GM12878 (cell line): ENCODE results near the gene C1GALT1C1. TPM values are rescaled to one million over a fixed set of nuclear protein-coding genes. Genes with fewer than 3 reads are reported as not detected.

Experiments used
- ATAC-seq: fragments of 200-7000 bp; cut with Tn5 transposase; 3 replicates; pipeline ENCODE4 v1.9.1; 2020; ENCODE audit warnings: mild to moderate bottlenecking, moderate library complexity
- Bru-seq: library from RNA; stranded (reverse); fragments of 400-500 nt; gene quantifications from one replicate; lab custom pipeline; 2021; lab: Mats Ljungman, UMichigan
- BruChase-seq, 2 experiments: library from RNA; stranded (reverse); fragments of 400-500 nt; gene quantifications; one replicate each; lab custom pipeline; 2021; lab: Mats Ljungman, UMichigan
- BruUV-seq: library from RNA; stranded (reverse); fragments of 400-500 nt; replicated peaks from 2 replicates; lab custom pipeline; 2021; lab: Mats Ljungman, UMichigan
- CTCF ChIA-PET: fragments of 300-600 bp; sonication (Branson Sonifier 250); formaldehyde crosslinking; extraction: SDS; loops from one replicate; lab custom pipeline; 2021; ENCODE audit warnings: inconsistent platforms; lab: Yijun Ruan, JAX
- POLR2A ChIA-PET: fragments of 350-600 bp; formaldehyde crosslinking; extraction: SDS; loops from one replicate; lab custom pipeline; 2021; ENCODE audit warnings: inconsistent platforms; lab: Charles Lee
- RAD21 ChIA-PET: fragments of 300-600 bp; sonication (Branson Sonifier 250); formaldehyde crosslinking; loops from one replicate; lab custom pipeline; 2023; ENCODE audit warnings: antibody characterized with exemption; ENCODE audit not compliant: unreplicated experiment; lab: Charles Lee
- SMC1A ChIA-PET: fragments of 300-600 bp; sonication (Branson Sonifier 250); formaldehyde crosslinking; loops from one replicate; lab custom pipeline; 2023; ENCODE audit not compliant: unreplicated experiment, uncharacterized antibody; lab: Charles Lee
- DNase-seq: peaks from one replicate; pipeline ENCODE4 v3.0.0-alpha.2; 2011; ENCODE audit warnings: low read depth, low spot score
- FAIRE-seq: peaks from 3 replicates; lab custom pipeline; 2011; peaks lifted over from hg19 to GRCh38; lab: Jason Lieb, UNC
- H2AFZ ChIP-seq: 2 replicates; pipeline ENCODE4 v1.6.0; 2011; ENCODE audit warnings: low read depth, low read length, control low read depth; ENCODE audit not compliant: control insufficient read depth
- H3K27ac ChIP-seq: 2 replicates; pipeline ENCODE4 v1.5.1; 2011; ENCODE audit warnings: control low read depth; ENCODE audit not compliant: control insufficient read depth, insufficient read depth
- H3K27me3 ChIP-seq, 2 experiments: replicated peaks in 1 of 2; 2 replicates each; pipeline versions ENCODE4 v1.6.0 to v1.6.1; 2011; ENCODE audit warnings: low read length in 1 of 2; ENCODE audit not compliant: control insufficient read depth in 2 of 2, insufficient read depth in 2 of 2
- H3K36me3 ChIP-seq, 2 experiments: 2 replicates each; pipeline ENCODE4 v1.5.1; 2011; ENCODE audit warnings: low read length in 1 of 2; ENCODE audit not compliant: control insufficient read depth in 2 of 2, insufficient read depth in 2 of 2
- H3K4me1 ChIP-seq: 2 replicates; pipeline ENCODE4 v1.6.1; 2011; ENCODE audit warnings: mild to moderate bottlenecking, low read length, moderate library complexity, mixed read lengths; ENCODE audit not compliant: control insufficient read depth, insufficient read depth
- H3K4me2 ChIP-seq: 2 replicates; pipeline ENCODE4 v1.6.0; 2011; ENCODE audit warnings: control low read depth; ENCODE audit not compliant: control insufficient read depth, insufficient read depth
- H3K4me3 ChIP-seq: fragments of 200-600 bp; sonication (generic); 2 replicates; pipeline ENCODE4 v1.5.1; 2016
- H3K79me2 ChIP-seq: 2 replicates; pipeline ENCODE4 v1.6.0; 2011; ENCODE audit warnings: low read length; ENCODE audit not compliant: control insufficient read depth, insufficient read depth
- H3K9ac ChIP-seq: 2 replicates; pipeline ENCODE4 v1.8.0; 2011; ENCODE audit warnings: low read length, control low read depth, mixed read lengths; ENCODE audit not compliant: control insufficient read depth, insufficient read depth
- H3K9me3 ChIP-seq: replicated peaks from 3 replicates; pipeline ENCODE4 v1.5.1; 2011; ENCODE audit warnings: mild to moderate bottlenecking, low read length; ENCODE audit not compliant: control insufficient read depth, insufficient read depth
- H4K20me1 ChIP-seq: 2 replicates; pipeline ENCODE4 v1.6.0; 2011; ENCODE audit not compliant: control insufficient read depth, insufficient read depth
- CHD2 ChIP-seq: IDR thresholded peaks from 2 replicates; pipeline ENCODE4 v1.6.1; 2011; ENCODE audit warnings: low read depth, low read length, improper control_type of control experiment, borderline replicate concordance
- E2F8 ChIP-seq: fragments of 450-650 bp; IDR thresholded peaks from 2 replicates; pipeline ENCODE4 v1.6.1; 2018; ENCODE audit warnings: mild to moderate bottlenecking, low read depth, moderate library complexity; ENCODE audit not compliant: partially characterized antibody
- EGR1 ChIP-seq, 2 experiments: IDR thresholded peaks; 1 replicate in 1 of 2; 2 replicates in 1 of 2; pipeline ENCODE4 v1.6.1; 2011 to 2012; ENCODE audit warnings: low read depth in 2 of 2, low read length in 2 of 2, borderline replicate concordance in 1 of 2, mild to moderate bottlenecking in 1 of 2, moderate library complexity in 1 of 2
- IRF3 ChIP-seq: fragments of 450-650 bp; IDR thresholded peaks from 2 replicates; pipeline ENCODE4 v1.6.1; 2014; ENCODE audit warnings: mild to moderate bottlenecking
- MEF2B ChIP-seq: fragments of 450-650 bp; IDR thresholded peaks from 2 replicates; pipeline ENCODE4 v1.6.1; 2018; ENCODE audit warnings: mild to moderate bottlenecking, moderate library complexity; ENCODE audit not compliant: partially characterized antibody, poor library complexity, severe bottlenecking
- NBN ChIP-seq: fragments of 450-650 bp; IDR thresholded peaks from 2 replicates; pipeline ENCODE4 v1.6.1; 2016
- NFYB ChIP-seq: IDR thresholded peaks from 2 replicates; pipeline ENCODE4 v1.6.1; 2011; ENCODE audit warnings: low read depth, mild to moderate bottlenecking, low read length, improper control_type of control experiment, moderate library complexity; ENCODE audit not compliant: insufficient read depth
- NR2C1 ChIP-seq: fragments of 450-650 bp; IDR thresholded peaks from 2 replicates; pipeline ENCODE4 v1.6.1; 2017; ENCODE audit warnings: antibody characterized with exemption, mild to moderate bottlenecking, moderate library complexity
- NRF1 ChIP-seq: conservative IDR thresholded peaks from 2 replicates; pipeline ENCODE4 v1.6.1; 2011; ENCODE audit warnings: mild to moderate bottlenecking, low read depth, low read length, improper control_type of control experiment
- POLR2A ChIP-seq: IDR thresholded peaks from 2 replicates; pipeline ENCODE4 v1.6.1; 2011; ENCODE audit warnings: low read depth, mild to moderate bottlenecking, low read length
- POLR2AphosphoS5 ChIP-seq: IDR thresholded peaks from 2 replicates; pipeline ENCODE4 v1.6.1; 2011; ENCODE audit warnings: mild to moderate bottlenecking, low read length, inconsistent platforms
- SIX5 ChIP-seq: IDR thresholded peaks from 2 replicates; pipeline ENCODE4 v1.6.1; 2011; ENCODE audit warnings: mild to moderate bottlenecking, low read depth, low read length, moderate library complexity; ENCODE audit not compliant: severe bottlenecking
- SMAD5 ChIP-seq: IDR thresholded peaks from 2 replicates; pipeline ENCODE4 v1.6.1; 2016; ENCODE audit warnings: antibody characterized with exemption, low read depth
- YY1 ChIP-seq: IDR thresholded peaks from 2 replicates; pipeline ENCODE4 v1.6.1; 2011; ENCODE audit warnings: low read depth, mild to moderate bottlenecking, low read length
- ZSCAN29 ChIP-seq: fragments of 450-650 bp; IDR thresholded peaks from 2 replicates; pipeline ENCODE4 v1.6.1; 2017; ENCODE audit warnings: mild to moderate bottlenecking, moderate library complexity
- WGBS: methylation state at CpG from one replicate; pipeline ENCODE4 v1.1.6; 2016; ENCODE audit warnings: low lambda C conversion rate; ENCODE audit not compliant: insufficient replicate concordance, insufficient coverage; ENCODE audit errors: missing lambda C conversion rate; 5-methylcytosine and 5-hydroxymethylcytosine counted together
- in situ Hi-C: fragments of 300-500 bp; cut with MboI; formaldehyde crosslinking; loops from 9 replicates; pipeline ENCODE4 v1.14.3; 2018; ENCODE audit warnings: mixed read lengths
- intact Hi-C: fragments of 100-400 bp; cut with micrococcal nuclease; formaldehyde crosslinking; loops from one replicate; pipeline ENCODE4 v1.14.2; 2022; ENCODE audit not compliant: unreplicated experiment
- long read RNA-seq, 2 experiments: library from polyadenylated mRNA; unstranded; transcript quantifications; one replicate each; pipeline ENCODE4 v2.0.0, GENCODE V29; 2019 to 2020
- polyA minus RNA-seq, 3 experiments: library from RNA; depleted of rRNA, polyadenylated mRNA; stranded (reverse); fragments of >200 nt; gene quantifications; 2 replicates each; pipeline ENCODE4 v1.2.3, GENCODE V29; 2011
- polyA plus RNA-seq, 11 experiments: library from polyadenylated mRNA; depleted of rRNA in 4 of 11; unstranded in 6 of 11; stranded (reverse) in 5 of 11; fragments of >200 nt; fragmentation: Nextera tagmentation in 4 of 11; fragmentation: Illumina TruSeq in 1 of 11; extraction: Ambion mirVana in 4 of 11; extraction: Trizol in 1 of 11; gene quantifications; 1 replicate in 1 of 11; 2 replicates in 10 of 11; pipeline versions ENCODE4 v1.2.1 to v1.2.3, GENCODE V29; 2011 to 2016; ENCODE audit warnings: inconsistent platforms in 2 of 11, missing spikeins in 2 of 11, low read depth in 1 of 11
- total RNA-seq, 4 experiments: library from RNA; depleted of rRNA in 3 of 4; stranded (reverse); fragments of >200 nt in 3 of 4; fragmentation: Illumina TruSeq in 1 of 4; extraction: Trizol in 1 of 4; gene quantifications; 2 replicates each; pipeline versions ENCODE4 v1.2.1 to v1.2.3, GENCODE V29; 2013 to 2021

Gene C1GALT1C1
- 26.6 and 29.4 TPM in 2 replicates for total RNA-seq (2013; cell fraction: nucleolus; rRNA removed)
- 16.5 and 18.2 TPM in 2 replicates for total RNA-seq (2014; rRNA removed)
- 19.2 and 19.7 TPM in 2 replicates for total RNA-seq (2014; rRNA removed; fragmentation: Illumina TruSeq; extraction: Trizol)
- total RNA-seq (2021), result 11.6 and 12.8 TPM in 2 replicates
- 8.8 TPM for polyA plus RNA-seq (2011; ENCODE audit: low read depth)
- polyA plus RNA-seq (2011; rRNA removed), result 23.9 and 42.8 TPM in 2 replicates
- 8.9 and 10.0 TPM in 2 replicates for polyA plus RNA-seq (2011; cell fraction: cytosol; rRNA removed)
- 7.3 and 7.5 TPM in 2 replicates for polyA plus RNA-seq (2011; cell fraction: nucleus; rRNA removed)
- polyA plus RNA-seq (2012), result 11.5 and 12.8 TPM in 2 replicates
- polyA plus RNA-seq (2014; fragmentation: Illumina TruSeq; extraction: Trizol), result 21.1 and 25.7 TPM in 2 replicates
- polyA plus RNA-seq (2014; fragmentation: Nextera tagmentation; extraction: Ambion mirVana), result 10 to 100 TPM; 51.7 to 71.7 TPM
- polyA plus RNA-seq (2014; rRNA removed), result 14.6 and 16.9 TPM in 2 replicates
- polyA plus RNA-seq (2016; fragmentation: Nextera tagmentation; extraction: Ambion mirVana), result 10 to 100 TPM; 25.9 to 27.3 TPM
- polyA minus RNA-seq (2011; rRNA and poly(A)+ RNA removed), result 7.8 and 8.9 TPM in 2 replicates
- 3.1 and 3.5 TPM in 2 replicates for polyA minus RNA-seq (2011; cell fraction: cytosol; rRNA and poly(A)+ RNA removed)
- 2.8 and 3.1 TPM in 2 replicates for polyA minus RNA-seq (2011; cell fraction: nucleus; rRNA and poly(A)+ RNA removed)
- Bru-seq, nascent RNA, result percentile 80 among the genes with signal in this experiment
- BruChase-seq, experiment 1, labeled RNA remaining after a 6-hour chase, result percentile 75 among the genes with signal in this experiment
- percentile 76 among the genes with signal in this experiment for BruChase-seq, experiment 2, labeled RNA remaining after a 2-hour chase
- long read RNA-seq, experiment 1, transcript C1GALT1C1-201 (2 exons, 1,613 nt), result major isoform, 9 of 9 reads
- long read RNA-seq, experiment 1, partial matches to known transcripts, result 0 of 9 reads
- long read RNA-seq, experiment 1, other reads (novel, unspliced or antisense), result 0 of 9 reads
- long read RNA-seq, experiment 2, transcript C1GALT1C1-201 (2 exons, 1,613 nt), result major isoform, 129 of 140 reads
- long read RNA-seq, experiment 2, partial matches to known transcripts, result 0 of 140 reads
- long read RNA-seq, experiment 2, other reads (novel, unspliced or antisense), result 11 of 140 reads

DNA sequence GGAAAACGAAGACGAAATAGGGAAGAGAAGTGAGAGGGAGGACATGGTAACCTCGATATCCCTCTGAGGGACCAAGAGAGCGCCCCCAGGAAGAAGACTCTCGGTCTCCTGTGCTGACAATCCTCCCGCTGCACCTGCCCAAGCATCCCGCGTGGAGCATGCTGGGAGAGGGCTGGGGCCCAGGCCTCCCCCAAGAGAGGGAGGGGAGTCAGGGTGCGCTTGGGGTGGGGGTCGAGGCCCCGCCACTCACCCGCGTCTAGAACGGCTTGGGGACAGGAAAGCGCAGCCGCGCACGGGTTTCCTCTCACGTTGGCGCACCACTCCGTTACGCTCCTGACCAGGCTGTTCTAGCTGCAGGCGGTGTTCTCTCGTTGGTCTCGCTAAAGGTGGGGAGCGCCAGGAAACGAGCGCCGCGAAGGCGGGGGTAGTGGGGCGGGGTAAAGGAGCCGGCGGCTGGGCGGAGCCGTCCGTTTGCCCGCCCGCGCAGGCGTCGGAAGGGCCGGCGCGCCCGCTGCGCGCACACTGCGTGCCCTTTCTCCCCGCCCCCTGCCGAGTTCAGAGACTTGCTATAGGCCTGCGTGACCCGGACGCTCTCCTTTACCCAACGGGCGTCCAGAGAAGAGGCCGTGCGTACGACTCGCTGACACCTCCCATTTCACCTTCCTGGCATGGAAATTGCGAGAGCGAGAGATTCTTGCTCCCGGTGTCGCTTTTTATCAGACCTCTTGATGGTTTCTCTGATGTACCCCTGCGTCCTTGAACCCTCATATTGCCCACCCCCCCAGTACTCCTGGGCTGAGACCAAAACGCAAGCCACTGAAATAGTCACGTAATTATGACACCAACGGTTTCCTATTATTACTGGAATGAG is at the start of gene C1GALT1C1:
Gene C1GALT1C1 (minus strand): TSS at position 388 of the 871 bp plus-strand sequence. CDS start 2,888 bp downstream, outside the sequence.
- H3K36me3 ChIP-seq, result no peaks in the 10 kb centered on the region
- peak within 1 kb of the TSS; percentile 74 for H3K4me2 ChIP-seq
- intact Hi-C loops, result loop anchor here (1.0 kb wide), 1 partner anchor 69 kb away; no protein-coding TSS in a partner anchor
- peaks cover 10% of the 10 kb centered on the region for H3K79me2 ChIP-seq
- H3K9me3 ChIP-seq, result no peaks in the 10 kb centered on the region; the same call in 2 of the 3 replicates
- in situ Hi-C loops, result no loop called here
- ChIA-PET CTCF (no interaction called here), POLR2A (interaction anchor here (1.4 kb wide), 1 partner anchor 11 kb away, joined by 5 read pairs; no protein-coding TSS in a partner anchor), SMC1A (interaction anchor here (1.0 kb wide), 1 partner anchor 119 kb away, joined by 3 read pairs; no protein-coding TSS in a partner anchor), RAD21 (no interaction called here)
- DNase-seq (peak; percentile 77), FAIRE-seq (peak; percentile 75), ATAC-seq (peak; percentile 97)
- H3K27ac ChIP-seq, result peak within 1 kb of the TSS; percentile 85
- H2AFZ ChIP-seq, result peak within 1 kb of the TSS; percentile 65
- WGBS, result 25% methylated on average over 39 of the region's 68 CpGs
- no peaks in the 10 kb centered on the region; the same call in 1 of the 2 replicates for H3K4me1 ChIP-seq
- peak within 1 kb of the TSS; percentile 74 for H3K4me3 ChIP-seq
- H4K20me1 ChIP-seq, result no peaks in the 10 kb centered on the region
- BruUV-seq, result TSS peak; percentile 70
- H3K27me3 ChIP-seq, result no peaks in the 10 kb centered on the region
- H3K9ac ChIP-seq, result peak within 1 kb of the TSS; percentile 76
- TF ChIP-seq IRF3 (no peak), E2F8 (no peak), NFYB (peak; percentile 86), MEF2B (peak; percentile 22), YY1 (peak; percentile 16; the same call in 1 of the 2 replicates), ZSCAN29 (no peak), NR2C1 (peak; percentile 67), SMAD5 (peak; percentile 32; the same call in 1 of the 2 replicates), POLR2AphosphoS5 (peak; percentile 76; the same call in 1 of the 2 replicates), NRF1 (peak; percentile 68), POLR2A (peak; percentile 86), CHD2 (peak; percentile 61; the same call in 1 of the 2 replicates), EGR1 (IDR thresholded peaks at IDR 0.05; ENCODE audit: borderline replicate concordance in 1 of 2, low read depth in 2 of 2, low read length in 2 of 2) (peak in 1 of 2 experiments; percentile 39; a peak in 1 of 3 replicates), SIX5 (no peak), NBN (peak; percentile 79; the same call in 1 of the 2 replicates)
